Epithelial cell of prostate (primary cell): Measurements from ENCODE around the gene IQCC.

Source experiments
- DNase-seq: peaks from one replicate; pipeline ENCODE4 v3.0.0-alpha.2; 2011; ENCODE audit warnings: low read depth, low spot score
- H3K27ac ChIP-seq: fragments of 450-650 bp; 2 replicates; pipeline ENCODE4 v1.5.1; 2017; ENCODE audit warnings: mild to moderate bottlenecking

The IQCC gene

GRCh38 chr1:32221581-32221979 is 16.1 kb downstream of the IQCC start:
- no peak for DNase-seq
- H3K27ac ChIP-seq: peak overlapping the region; percentile 72

DNA sequence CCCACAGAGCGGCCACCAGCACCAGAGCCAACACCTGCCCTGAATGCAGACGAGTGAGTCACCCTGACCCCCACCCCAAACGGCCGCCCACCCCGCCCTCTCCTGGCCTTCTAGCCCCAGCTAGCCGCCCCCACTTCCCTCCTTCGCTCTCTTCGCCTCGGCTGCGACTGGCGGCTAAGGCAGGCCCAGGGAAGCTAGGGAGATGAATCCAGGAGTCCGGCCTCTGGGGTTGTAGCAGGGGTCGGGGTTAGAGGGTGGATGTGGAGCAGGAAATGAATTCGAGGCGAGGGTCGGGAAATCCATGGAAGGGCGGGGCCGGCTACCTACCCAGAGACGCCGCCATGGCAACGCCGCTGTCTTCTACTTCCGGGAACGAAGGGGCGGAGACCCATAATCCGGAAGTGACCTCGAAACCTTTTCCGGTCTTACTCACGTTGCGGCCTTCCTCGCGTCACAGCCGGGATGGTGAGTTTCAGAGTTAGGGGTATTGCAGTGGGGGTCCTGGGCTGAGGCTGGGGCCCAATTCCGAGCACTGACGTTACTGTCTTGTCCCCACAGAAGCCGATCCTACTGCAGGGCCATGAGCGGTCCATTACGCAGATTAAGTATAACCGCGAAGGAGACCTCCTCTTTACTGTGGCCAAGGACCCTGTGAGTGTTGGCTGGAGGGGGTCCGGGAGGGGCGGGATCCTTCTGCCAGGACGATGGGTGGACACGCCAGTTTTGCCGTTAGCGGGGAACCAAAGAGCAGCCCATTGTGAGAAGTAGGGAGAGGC is 16.7 kb downstream of the IQCC start, which contains the start of the genes EIF3I and TMEM234:
TSS of gene EIF3I (plus strand) at position 428 of the 776 bp plus-strand sequence. CDS start at position 463, 35 bp downstream.
TSS of gene TMEM234 (minus strand) at position 374 of the 776 bp plus-strand sequence. CDS start at position 343, 31 bp downstream.
- peak within 1 kb of the TSS; percentile 72 for H3K27ac ChIP-seq
- DNase-seq: peak; percentile 54

DNA sequence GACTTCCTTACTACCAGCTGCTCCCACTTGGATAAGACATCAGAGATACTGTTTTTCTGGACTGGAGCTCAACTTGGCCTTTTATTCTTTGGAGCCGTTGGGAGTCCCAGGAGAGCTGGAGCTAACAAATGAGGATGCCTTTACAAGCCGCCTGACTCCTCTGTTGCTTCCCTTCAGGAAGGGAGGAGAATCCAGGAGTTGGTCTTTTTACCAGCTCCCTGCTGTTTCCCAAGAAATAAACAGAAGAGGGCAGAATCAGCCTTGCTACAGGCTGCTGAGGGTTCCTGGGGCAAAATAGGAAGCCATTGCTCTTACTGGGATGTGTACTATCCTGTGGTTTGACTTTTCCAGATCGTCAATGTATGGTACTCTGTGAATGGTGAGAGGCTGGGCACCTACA is 18.2 kb downstream of the IQCC start:
- DNase-seq: no peak
- peak overlapping the region; percentile 72 for H3K27ac ChIP-seq

DNA sequence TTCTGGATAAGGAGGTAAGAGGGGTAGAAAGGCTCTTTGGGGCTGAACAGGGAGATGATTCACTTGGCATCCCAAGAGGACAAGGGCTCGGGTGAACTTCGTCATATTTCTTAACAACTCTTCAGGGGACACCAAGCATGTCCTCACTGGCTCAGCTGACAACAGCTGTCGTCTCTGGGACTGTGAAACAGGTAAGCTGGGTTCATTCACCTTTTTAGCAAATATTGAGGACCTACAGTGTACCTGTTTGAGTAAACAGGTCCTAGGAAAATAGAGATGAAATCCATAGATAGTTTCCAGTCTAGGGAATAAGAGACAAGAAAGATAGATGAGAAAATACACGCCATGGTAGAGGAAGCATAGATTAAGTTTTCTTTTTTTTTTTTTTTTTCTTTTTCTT is 18.8 kb downstream of the IQCC start:
- no peak for DNase-seq
- no peak overlapping the region for H3K27ac ChIP-seq

- no peak for DNase-seq
- H3K27ac ChIP-seq: no peak overlapping the region
Measured at GRCh38 chr1:32228771-32229170, 23.3 kb downstream of the IQCC start.

DNA sequence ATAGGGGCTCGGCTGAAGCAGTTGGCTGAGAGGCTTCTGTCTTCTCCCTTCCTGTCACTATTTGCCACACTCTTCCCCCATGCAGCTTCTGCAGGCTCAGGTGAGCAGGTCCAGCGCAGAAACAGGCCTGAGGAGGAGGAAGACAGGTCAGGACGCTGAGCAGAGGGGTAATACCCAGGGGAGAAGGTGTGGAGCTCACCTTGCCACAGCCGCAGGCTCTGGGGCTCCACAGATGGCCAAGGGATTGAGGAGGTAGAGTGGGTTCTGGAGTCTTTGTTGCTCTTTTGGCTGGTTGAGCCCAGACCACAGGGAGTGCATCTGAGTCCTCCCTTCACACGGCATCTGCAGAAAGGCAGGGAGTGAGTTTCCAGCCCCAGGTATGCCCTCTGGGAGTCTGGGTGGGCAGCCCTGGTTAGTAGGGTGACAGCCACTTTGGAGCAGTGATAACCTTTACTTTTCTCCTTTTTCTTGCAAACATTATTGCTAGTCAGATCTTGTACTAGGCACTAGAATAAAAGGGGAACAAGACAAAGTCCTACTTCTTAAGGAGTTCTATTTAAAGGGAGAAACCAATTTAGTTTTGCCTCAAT is 26.5 kb downstream of the IQCC start:
- no peak overlapping the region for H3K27ac ChIP-seq
- no peak for DNase-seq

GRCh38 chr1:32232558-32233304 is 27.3 kb downstream of the IQCC start:
- no peak overlapping the region for H3K27ac ChIP-seq
- no peak for DNase-seq

GRCh38 chr1:32234792-32235191 is 29.3 kb downstream of the IQCC start:
- no peak for DNase-seq
- H3K27ac ChIP-seq: peak overlapping the region; percentile 83

DNA sequence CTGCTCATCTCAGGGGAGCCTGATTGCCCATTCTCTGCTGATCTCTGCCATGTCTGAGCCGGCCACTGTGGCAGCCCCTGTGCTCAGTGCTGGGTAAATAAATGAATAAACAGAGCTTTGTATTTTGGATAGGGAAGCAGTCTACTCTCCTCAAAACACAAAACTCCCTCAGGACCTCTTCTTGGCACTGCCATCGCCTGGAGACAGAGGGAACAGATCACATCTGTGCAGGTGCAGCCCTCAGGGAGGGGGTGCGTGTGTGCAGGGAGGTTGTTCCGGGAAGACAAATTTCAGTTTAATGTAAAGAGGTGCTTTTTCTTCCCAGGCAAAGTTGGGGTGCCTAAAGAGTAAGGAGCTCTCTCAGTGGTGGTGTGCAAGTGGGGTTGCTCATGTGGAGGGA is 33.9 kb downstream of the IQCC start:
- no peak overlapping the region for H3K27ac ChIP-seq
- no peak for DNase-seq

GRCh38 chr1:32239790-32240139 is 34.3 kb downstream of the IQCC start:
- no peak overlapping the region for H3K27ac ChIP-seq
- DNase-seq: no peak

DNA sequence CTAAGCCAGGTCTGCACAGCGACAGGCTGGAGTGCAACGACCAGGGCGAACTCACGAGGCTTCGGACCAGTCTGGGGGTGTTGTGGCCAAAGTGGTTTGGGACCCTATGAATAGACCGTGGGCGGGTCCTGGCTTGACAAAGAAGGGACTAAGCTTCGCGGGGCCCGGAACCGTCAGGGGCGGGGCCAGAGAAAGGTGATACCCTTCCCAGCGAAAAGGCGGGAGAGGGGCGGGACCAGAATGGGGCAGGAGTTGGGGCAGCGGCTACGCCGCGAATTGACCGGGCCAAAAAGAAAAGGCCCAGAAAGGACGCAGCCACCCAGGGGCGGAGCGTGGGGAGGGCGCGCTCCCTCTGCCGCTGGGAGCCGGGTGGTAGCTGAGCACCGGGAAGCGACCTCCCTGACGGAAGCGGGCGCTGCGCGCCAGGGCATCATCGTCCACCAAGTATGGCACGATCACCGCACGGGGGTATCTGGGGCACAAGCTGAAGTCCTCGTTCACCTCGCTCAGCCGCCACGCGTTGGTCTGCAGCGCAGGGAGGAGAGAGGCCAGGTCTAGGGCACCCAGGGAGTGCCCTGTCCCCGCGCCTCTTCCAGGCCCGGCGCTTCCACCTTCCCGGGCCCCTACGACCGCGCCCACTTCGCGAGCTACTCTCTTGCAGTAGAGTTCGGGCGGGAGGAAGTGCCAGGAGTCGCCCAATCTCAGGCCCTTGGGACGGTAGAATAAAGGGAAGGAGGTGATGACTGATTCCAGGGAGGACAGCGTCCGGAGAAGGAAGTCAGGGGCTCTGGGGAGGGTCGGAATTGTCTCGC is 34.9 kb downstream of the IQCC start:
- no peak overlapping the region for H3K27ac ChIP-seq
- no peak for DNase-seq

GRCh38 chr1:32241001-32241763 is 35.7 kb downstream of the IQCC start:
- no peak for DNase-seq
- H3K27ac ChIP-seq: no peak overlapping the region

GRCh38 chr1:32242341-32242851 is 36.9 kb downstream of the IQCC start:
- H3K27ac ChIP-seq: no peak overlapping the region
- no peak for DNase-seq

DNA sequence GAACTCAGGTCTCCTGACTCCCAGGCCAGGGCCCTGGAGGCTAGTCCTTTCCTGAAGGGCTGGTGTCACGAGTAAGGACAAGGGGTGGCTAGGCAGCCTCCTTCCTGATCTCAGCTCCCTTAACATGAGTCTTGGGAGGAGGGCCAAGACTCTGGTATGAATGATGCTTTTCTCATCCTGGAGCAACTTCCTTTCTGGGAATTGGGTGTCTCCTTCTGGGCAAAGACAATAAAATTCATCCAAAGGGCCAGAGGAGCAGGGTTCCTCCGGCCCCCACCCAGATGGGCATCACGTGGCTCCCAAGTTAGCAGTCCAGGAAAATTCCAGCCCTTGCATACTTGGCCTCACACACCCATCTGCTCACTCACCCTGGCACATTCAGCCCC is 41.4 kb downstream of the IQCC start, which contains the start of gene FAM167B:
TSS of gene FAM167B (plus strand) at position 335 of the 386 bp plus-strand sequence. CDS start 200 bp downstream, outside the sequence.
- peak within 1 kb of the TSS; percentile 13 for H3K27ac ChIP-seq
- no peak for DNase-seq

- DNase-seq: no peak
- no peak overlapping the region for H3K27ac ChIP-seq
Measured at GRCh38 chr1:32247452-32247851, 42.0 kb downstream of the IQCC start.

GRCh38 chr1:32247983-32248889 is 42.8 kb downstream of the IQCC start:
- peak; percentile 22 for DNase-seq
- H3K27ac ChIP-seq: peak overlapping the region; percentile 13

DNA sequence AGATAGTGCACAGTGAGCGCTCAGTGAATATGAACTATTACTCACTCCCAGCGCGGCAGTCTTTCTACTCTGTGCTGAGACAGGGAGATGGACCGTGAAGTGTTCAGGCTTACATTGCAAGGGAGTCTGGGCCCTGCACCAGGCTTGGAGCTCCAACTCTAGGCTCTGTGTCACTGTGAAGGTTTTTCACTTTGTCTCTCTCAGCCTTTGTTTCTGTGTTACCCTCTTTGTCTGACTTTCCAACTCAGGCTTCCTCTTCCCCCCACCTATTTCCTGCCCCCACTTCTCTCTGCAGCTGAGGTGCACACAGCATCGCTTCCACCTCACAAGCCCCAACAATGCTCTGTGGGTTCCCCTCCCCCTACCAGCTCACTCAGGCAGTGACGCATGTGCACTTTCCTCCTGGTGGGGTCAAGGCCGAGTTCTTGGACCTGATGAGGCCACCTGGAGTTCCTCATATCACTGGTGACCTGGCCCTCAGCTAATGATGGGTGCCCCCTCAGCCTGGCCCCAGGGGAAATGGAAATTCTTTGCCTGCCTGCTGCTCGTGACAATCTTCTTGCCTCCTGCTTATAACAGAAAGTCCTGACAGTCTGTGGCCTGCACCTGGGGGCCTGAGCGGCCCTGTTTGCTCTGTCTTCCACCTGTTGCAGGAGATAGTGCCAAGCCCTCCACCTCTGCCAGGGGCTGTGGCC is 44.5 kb downstream of the IQCC start:
- H3K27ac ChIP-seq: no peak overlapping the region

More for the DNA sequence above, 44.5 kb downstream of the IQCC start:
- DNase-seq: no peak
